Liver (tissue), 9 donors: ENCODE measurements around the gene LCN12. TPM values are rescaled to one million over a fixed set of nuclear protein-coding genes. Genes with fewer than 3 reads are reported as not detected.

ENCODE experiments used
- DNase-seq: peaks from one replicate; pipeline ENCODE4 v3.0.0-alpha.2; 2017; ENCODE audit warnings: low spot score
- H3K27ac ChIP-seq, 2 donors: one replicate each; pipeline ENCODE4 v1.7.0; 2013; ENCODE audit warnings: inconsistent platforms in 2 of 2, low read length in 2 of 2, control low read depth in 1 of 2, low read depth in 1 of 2, mild to moderate bottlenecking in 1 of 2
- H3K27me3 ChIP-seq, 4 donors: one replicate each; pipeline versions ENCODE4 v1.6.1 to v1.7.0; 2013; ENCODE audit warnings: low read length in 3 of 4, inconsistent platforms in 1 of 4, mild to moderate bottlenecking in 1 of 4, moderate library complexity in 1 of 4; ENCODE audit not compliant: control insufficient read depth in 4 of 4, insufficient read depth in 4 of 4
- H3K36me3 ChIP-seq, 4 donors: one replicate each; pipeline versions ENCODE4 v1.6.1 to v1.7.0; 2013; ENCODE audit warnings: low read length in 3 of 4, mild to moderate bottlenecking in 3 of 4, low read depth in 1 of 4, moderate library complexity in 1 of 4; ENCODE audit not compliant: control insufficient read depth in 4 of 4, insufficient read depth in 3 of 4
- H3K4me1 ChIP-seq, 4 donors: one replicate each; pipeline versions ENCODE4 v1.6.1 to v1.7.0; 2013; ENCODE audit warnings: low read length in 3 of 4, mild to moderate bottlenecking in 3 of 4, moderate library complexity in 1 of 4; ENCODE audit not compliant: control insufficient read depth in 4 of 4, insufficient read depth in 4 of 4
- H3K4me3 ChIP-seq, 3 donors: one replicate each; pipeline versions ENCODE4 v1.6.1 to v1.7.0; 2013; ENCODE audit warnings: low read length in 3 of 3, control low read depth in 1 of 3, low read depth in 1 of 3, mild to moderate bottlenecking in 1 of 3
- H3K9ac ChIP-seq, 2 donors: one replicate each; pipeline ENCODE4 v1.7.0; 2013; ENCODE audit warnings: low read length in 2 of 2, mild to moderate bottlenecking in 2 of 2, moderate library complexity in 2 of 2, control low read depth in 1 of 2, low read depth in 1 of 2
- H3K9me3 ChIP-seq, 4 donors: one replicate each; pipeline versions ENCODE4 v1.6.1 to v1.7.0; 2013; ENCODE audit warnings: low read length in 3 of 4; ENCODE audit not compliant: control insufficient read depth in 4 of 4
- ATF3 ChIP-seq: IDR thresholded peaks from 2 replicates; pipeline ENCODE4 v1.6.1; 2016; ENCODE audit warnings: antibody characterized with exemption
- CTCF ChIP-seq: fragments of 150-350 bp; IDR thresholded peaks from 2 replicates; pipeline ENCODE4 v1.5.1; 2017; ENCODE audit warnings: improper control_type of control experiment, low read depth, low read length; ENCODE audit not compliant: missing input control
- EGR1 ChIP-seq, 2 donors: IDR thresholded peaks; 2 replicates each; pipeline ENCODE4 v1.6.1; 2016 to 2018; ENCODE audit warnings: antibody characterized with exemption in 2 of 2, low read depth in 2 of 2
- FOXA1 ChIP-seq: IDR thresholded peaks from 2 replicates; pipeline ENCODE4 v1.6.1; 2016; ENCODE audit warnings: antibody characterized with exemption
- FOXA2 ChIP-seq: IDR thresholded peaks from 2 replicates; pipeline ENCODE4 v1.6.1; 2016; ENCODE audit warnings: antibody characterized with exemption
- GABPA ChIP-seq, 2 donors: IDR thresholded peaks in 1 of 2; conservative IDR thresholded peaks in 1 of 2; 2 replicates each; pipeline ENCODE4 v1.6.1; 2016; ENCODE audit warnings: antibody characterized with exemption in 2 of 2, mild to moderate bottlenecking in 1 of 2, moderate library complexity in 1 of 2
- HNF4A ChIP-seq, 2 donors: conservative IDR thresholded peaks; 2 replicates each; pipeline ENCODE4 v1.6.1; 2016; ENCODE audit warnings: antibody characterized with exemption in 2 of 2, mild to moderate bottlenecking in 2 of 2
- HNF4G ChIP-seq: IDR thresholded peaks from 2 replicates; pipeline ENCODE4 v1.6.1; 2016; ENCODE audit warnings: antibody characterized with exemption
- JUND ChIP-seq, 2 donors: IDR thresholded peaks; 2 replicates each; pipeline ENCODE4 v1.6.1; 2016; ENCODE audit warnings: antibody characterized with exemption in 2 of 2
- MAX ChIP-seq: IDR thresholded peaks from 2 replicates; pipeline ENCODE4 v1.6.1; 2016; ENCODE audit warnings: antibody characterized with exemption
- NR2F2 ChIP-seq: IDR thresholded peaks from 2 replicates; pipeline ENCODE4 v1.6.1; 2016; ENCODE audit warnings: antibody characterized with exemption
- RAD21 ChIP-seq, 2 donors: IDR thresholded peaks; 2 replicates each; pipeline ENCODE4 v1.6.1; 2016; ENCODE audit warnings: antibody characterized with exemption in 2 of 2, mild to moderate bottlenecking in 2 of 2
- REST ChIP-seq: IDR thresholded peaks from 2 replicates; pipeline ENCODE4 v1.6.1; 2016; ENCODE audit warnings: antibody characterized with exemption, mild to moderate bottlenecking
- RXRA ChIP-seq, 2 donors: IDR thresholded peaks; 2 replicates each; pipeline ENCODE4 v1.6.1; 2017 to 2018; ENCODE audit warnings: antibody characterized with exemption in 2 of 2, mild to moderate bottlenecking in 1 of 2
- SP1 ChIP-seq: IDR thresholded peaks from 2 replicates; pipeline ENCODE4 v1.6.1; 2018; ENCODE audit warnings: antibody characterized with exemption, mild to moderate bottlenecking
- TAF1 ChIP-seq: conservative IDR thresholded peaks from 2 replicates; pipeline ENCODE4 v1.6.1; 2016; ENCODE audit warnings: antibody characterized with exemption, mild to moderate bottlenecking
- YY1 ChIP-seq: IDR thresholded peaks from 2 replicates; pipeline ENCODE4 v1.6.1; 2016; ENCODE audit warnings: antibody characterized with exemption, mild to moderate bottlenecking
- ZBTB33 ChIP-seq: IDR thresholded peaks from 2 replicates; pipeline ENCODE4 v1.6.1; 2016; ENCODE audit warnings: antibody characterized with exemption
- WGBS: extraction: QIAGEN DNeasy Blood & Tissue Kit; methylation state at CpG from one replicate; pipeline ENCODE4 v1.1.7; 2013; 5-methylcytosine and 5-hydroxymethylcytosine counted together
- polyA plus RNA-seq, 2 donors: library from polyadenylated mRNA; stranded (reverse) in 1 of 2; unstranded in 1 of 2; fragments of 200-250 nt in 1 of 2; fragments of >200 nt in 1 of 2; fragmentation: Nextera tagmentation in 1 of 2; extraction: Ambion mirVana in 1 of 2; gene quantifications; one replicate each; pipeline versions ENCODE4 v1.2.1 to v1.2.3, GENCODE V29; 2013 to 2015
- total RNA-seq, 2 donors: library from RNA; depleted of rRNA; stranded (reverse); fragments of >200 nt; gene quantifications; one replicate each; pipeline ENCODE4 v1.2.3, GENCODE V29; 2014
- donor health status: healthy.
- donor health status: healthy.
- donor health status: healthy.
- donor health status: healthy.
- donor health status: healthy.

The LCN12 gene
- total and polyA plus RNA-seq, 4 donors = 2.3 to 12.2 (median 6.2) TPM

- Histone ChIP-seq H3K27me3 (no peaks in the 10 kb centered on the region), H3K9ac (no peak overlapping the region), H3K4me3 (no peak overlapping the region), H3K27ac (no peak overlapping the region), H3K36me3 (peaks cover 0 to 3% (median 0%) of the 10 kb centered on the region in 4 donors), H3K9me3 (no peaks in the 10 kb centered on the region), H3K4me1 (peaks cover 7 to 32% (median 15%) of the 10 kb centered on the region in 4 donors)
- WGBS = 69% methylated on average over 54 of the region's 54 CpGs
- DNase-seq = no peak
- TF ChIP-seq SP1 (no peak), YY1 (no peak), FOXA2 (no peak), NR2F2 (no peak), GABPA (IDR thresholded peaks at IDR 0.05 in 1 of 2, conservative IDR thresholded peaks at IDR 0.05 in 1 of 2) (no peak), MAX (no peak), EGR1 (IDR thresholded peaks at IDR 0.05; ENCODE audit: low read depth in 2 of 2) (no peak), ATF3 (no peak), TAF1 (no peak), RAD21 (IDR thresholded peaks at IDR 0.05) (no peak), RXRA (IDR thresholded peaks at IDR 0.05) (no peak), FOXA1 (no peak), JUND (IDR thresholded peaks at IDR 0.05) (no peak), CTCF (no peak), HNF4G (no peak), HNF4A (conservative IDR thresholded peaks at IDR 0.05) (no peak), ZBTB33 (no peak), REST (no peak)
Observed at GRCh38 chr9:136994180-136994887, 42.3 kb downstream of the LCN12 start.
